Measurements from ENCODE around the gene OTUD7B. TPM values are rescaled to one million over a fixed set of nuclear protein-coding genes. Genes with fewer than 3 reads are reported as not detected.

OTUD7B gene
- total and polyA plus RNA-seq, 2 experiments from 2014 or later: 3.5 to 20.1 TPM

GRCh38 chr1:149966405-149966804 is 44.1 kb downstream of the OTUD7B start:
- Histone ChIP-seq H3K36me3 (ENCODE audit: low read depth) (peaks cover 51% of the 10 kb centered on the region), H3F3A (ENCODE audit: insufficient read depth) (peaks cover 25% of the 10 kb centered on the region), H3K4me3 (no peak overlapping the region), H3K27ac (no peak overlapping the region), H3K9me3 (ENCODE audit: low read depth) (no peaks in the 10 kb centered on the region), H3K4me2 (ENCODE audit: unreplicated experiment) (no peak overlapping the region), H3K9me2 (ENCODE audit: insufficient read depth) (no peaks in the 10 kb centered on the region), H4K20me1 (ENCODE audit: insufficient read depth) (no peaks in the 10 kb centered on the region), H3K4me1 (ENCODE audit: insufficient read depth) (0 out of 2 replicates have a peak, but pooled peaks cover 3% of the 10 kb centered on the region), H2AFZ (no peak overlapping the region), H3K79me2 (ENCODE audit: insufficient read depth) (peaks cover 68% of the 10 kb centered on the region), H3K9ac (no peak overlapping the region), H3K27me3 (replicated peaks; ENCODE audit: insufficient read depth) (no peaks in the 10 kb centered on the region)
- WGBS, 2 experiments (ENCODE audit: low coverage in 1 of 2, low lambda C conversion rate in 2 of 2, missing lambda C conversion rate in 2 of 2): 79 to 88% methylated on average over 1 of the region's 1 CpG
- DNase-seq: peak; percentile 32
- in situ Hi-C loops (cut with MboI): loop anchor here (10.0 kb wide), 2 partner anchors 88 to 208 kb away; no protein-coding TSS in a partner anchor
- TF ChIP-seq EZH2 (IDR thresholded peaks at IDR 0.05; ENCODE audit: insufficient read depth, poor library complexity, severe bottlenecking): no peak
- TF ChIP-seq EZH2phosphoT487 (IDR thresholded peaks at IDR 0.05; ENCODE audit: insufficient read depth, low read depth): no peak

- Histone ChIP-seq H3K36me3 (ENCODE audit: low read depth) (peaks cover 50% of the 10 kb centered on the region), H3K27ac (no peak overlapping the region)
These were observed 45.1 kb downstream of the OTUD7B start for GRCh38 chr1:149965440-149965839.

GRCh38 chr1:149963358-149963757 is 47.2 kb downstream of the OTUD7B start:
- H3K4me3 ChIP-seq: no peak overlapping the region
- H3K4me1 ChIP-seq (ENCODE audit: insufficient read depth): 0 out of 2 replicates have a peak, but pooled peaks cover 3% of the 10 kb centered on the region
- in situ Hi-C loops (cut with MboI): loop anchor here (10.0 kb wide), 2 partner anchors 91 to 211 kb away; no protein-coding TSS in a partner anchor
- no peak for TF ChIP-seq EZH2phosphoT487 (IDR thresholded peaks at IDR 0.05; ENCODE audit: insufficient read depth, low read depth)
- TF ChIP-seq EZH2 (IDR thresholded peaks at IDR 0.05; ENCODE audit: insufficient read depth, poor library complexity, severe bottlenecking): no peak
- WGBS, 2 experiments (ENCODE audit: low coverage in 1 of 2, low lambda C conversion rate in 2 of 2, missing lambda C conversion rate in 2 of 2): 40 to 52% methylated on average over 3 of the region's 3 CpGs
- no peak overlapping the region for H3K4me2 ChIP-seq (ENCODE audit: unreplicated experiment)
- no peak overlapping the region for H2AFZ ChIP-seq
- no peaks in the 10 kb centered on the region for H3K27me3 ChIP-seq (replicated peaks; ENCODE audit: insufficient read depth)
- peaks cover 54% of the 10 kb centered on the region for H3K36me3 ChIP-seq (ENCODE audit: low read depth)
- no peaks in the 10 kb centered on the region for H4K20me1 ChIP-seq (ENCODE audit: insufficient read depth)
- peak; percentile 43 for DNase-seq
- no peaks in the 10 kb centered on the region for H3K9me2 ChIP-seq (ENCODE audit: insufficient read depth)
- no peaks in the 10 kb centered on the region for H3K9me3 ChIP-seq (ENCODE audit: low read depth)
- H3K9ac ChIP-seq: 0 out of 2 replicates have a peak overlapping the region, but pooled peaks have one; percentile 7
- H3K27ac ChIP-seq: peak overlapping the region; percentile 29
- H3K79me2 ChIP-seq (ENCODE audit: insufficient read depth): peaks cover 52% of the 10 kb centered on the region
- peaks cover 25% of the 10 kb centered on the region for H3F3A ChIP-seq (ENCODE audit: insufficient read depth)

More at GRCh38 chr1:149965440-149965839, 45.1 kb downstream of the OTUD7B start:
- H3K9me3 ChIP-seq (ENCODE audit: low read depth): no peaks in the 10 kb centered on the region
- no peak for TF ChIP-seq EZH2phosphoT487 (IDR thresholded peaks at IDR 0.05; ENCODE audit: insufficient read depth, low read depth)
- no peak for TF ChIP-seq EZH2 (IDR thresholded peaks at IDR 0.05; ENCODE audit: insufficient read depth, poor library complexity, severe bottlenecking)
- no peaks in the 10 kb centered on the region for H3K27me3 ChIP-seq (replicated peaks; ENCODE audit: insufficient read depth)
- 98 to 100% methylated on average over 3 of the region's 3 CpGs for WGBS, 2 experiments (ENCODE audit: low coverage in 1 of 2, low lambda C conversion rate in 2 of 2, missing lambda C conversion rate in 2 of 2)
- H2AFZ ChIP-seq: no peak overlapping the region
- no peak for DNase-seq
- no peak overlapping the region for H3K9ac ChIP-seq
- no peaks in the 10 kb centered on the region for H4K20me1 ChIP-seq (ENCODE audit: insufficient read depth)
- H3F3A ChIP-seq (ENCODE audit: insufficient read depth): peaks cover 25% of the 10 kb centered on the region
- no peak overlapping the region for H3K4me3 ChIP-seq
- H3K4me1 ChIP-seq (ENCODE audit: insufficient read depth): 0 out of 2 replicates have a peak, but pooled peaks cover 3% of the 10 kb centered on the region
- H3K4me2 ChIP-seq (ENCODE audit: unreplicated experiment): no peak overlapping the region
- no peaks in the 10 kb centered on the region for H3K9me2 ChIP-seq (ENCODE audit: insufficient read depth)
- peaks cover 68% of the 10 kb centered on the region for H3K79me2 ChIP-seq (ENCODE audit: insufficient read depth)
- in situ Hi-C loops (cut with MboI): loop anchor here (10.0 kb wide), 2 partner anchors 89 to 209 kb away; no protein-coding TSS in a partner anchor

- in situ Hi-C loops (cut with MboI): loop anchor here (10.0 kb wide), 2 partner anchors 92 to 212 kb away; no protein-coding TSS in a partner anchor
- no peak for DNase-seq
- Histone ChIP-seq H3K36me3 (ENCODE audit: low read depth) (peaks cover 54% of the 10 kb centered on the region), H4K20me1 (ENCODE audit: insufficient read depth) (no peaks in the 10 kb centered on the region), H3K4me3 (no peak overlapping the region), H3K9me2 (ENCODE audit: insufficient read depth) (no peaks in the 10 kb centered on the region), H3K4me1 (ENCODE audit: insufficient read depth) (0 out of 2 replicates have a peak, but pooled peaks cover 3% of the 10 kb centered on the region), H3K9me3 (ENCODE audit: low read depth) (no peaks in the 10 kb centered on the region), H3K79me2 (ENCODE audit: insufficient read depth) (peaks cover 46% of the 10 kb centered on the region), H3K27ac (peak overlapping the region; percentile 29), H3K27me3 (replicated peaks; ENCODE audit: insufficient read depth) (no peaks in the 10 kb centered on the region), H3K9ac (0 out of 2 replicates have a peak overlapping the region, but pooled peaks have one; percentile 7), H2AFZ (no peak overlapping the region), H3K4me2 (ENCODE audit: unreplicated experiment) (no peak overlapping the region), H3F3A (ENCODE audit: insufficient read depth) (peaks cover 25% of the 10 kb centered on the region)
- WGBS, 2 experiments (ENCODE audit: low coverage in 1 of 2, low lambda C conversion rate in 2 of 2, missing lambda C conversion rate in 2 of 2): 65 to 76% methylated on average over 2 of the region's 2 CpGs
- TF ChIP-seq EZH2phosphoT487 (IDR thresholded peaks at IDR 0.05; ENCODE audit: insufficient read depth, low read depth): no peak
- TF ChIP-seq EZH2 (IDR thresholded peaks at IDR 0.05; ENCODE audit: insufficient read depth, poor library complexity, severe bottlenecking): no peak
These were observed 47.8 kb downstream of the OTUD7B start for GRCh38 chr1:149962736-149963135.
